GM23338 (cell line): ENCODE data around the gene COL8A2.

ENCODE experiments used
- ZNF114 ChIP-seq: fragments of 250-450 bp; sonication (Bioruptor Pico); IDR thresholded peaks from 2 replicates; pipeline ENCODE4 v1.5.0; 2020; ENCODE audit warnings: mild to moderate bottlenecking, moderate library complexity
- TF ChIP-seq, protein P1 (sequence below), 2 experiments: fragments of 200-600 bp in 1 of 2; sonication (generic) in 1 of 2; conservative IDR thresholded peaks; 2 replicates each; pipeline versions ENCODE4 v1.5.1 to v1.6.1; 2016 to 2017; ENCODE audit warnings: antibody characterized with exemption in 2 of 2, low read depth in 2 of 2, mild to moderate bottlenecking in 2 of 2, moderate library complexity in 1 of 2

DNA sequence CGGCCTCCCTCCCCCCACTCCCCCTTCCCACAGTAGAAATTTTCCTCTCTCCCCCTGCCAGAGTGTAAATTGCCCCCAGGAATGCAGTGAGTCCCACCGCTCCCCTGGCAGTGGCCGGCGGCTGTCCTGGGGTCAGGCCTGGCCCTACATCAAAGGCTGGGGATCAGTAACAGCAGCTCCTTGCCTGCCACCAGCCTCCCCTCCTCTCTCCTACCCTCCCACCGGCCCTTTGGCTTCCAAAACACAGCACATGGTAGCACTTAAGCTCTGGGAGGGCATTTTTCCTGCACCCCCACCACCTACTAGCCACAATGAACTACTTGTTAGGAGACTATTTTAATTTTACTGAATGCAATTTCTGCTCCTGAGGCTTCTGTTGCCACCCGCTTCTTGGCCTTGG lies 9.0 kb upstream of the COL8A2 start:
- no peak for TF ChIP-seq ZNF114
- TF ChIP-seq, protein P1, sequence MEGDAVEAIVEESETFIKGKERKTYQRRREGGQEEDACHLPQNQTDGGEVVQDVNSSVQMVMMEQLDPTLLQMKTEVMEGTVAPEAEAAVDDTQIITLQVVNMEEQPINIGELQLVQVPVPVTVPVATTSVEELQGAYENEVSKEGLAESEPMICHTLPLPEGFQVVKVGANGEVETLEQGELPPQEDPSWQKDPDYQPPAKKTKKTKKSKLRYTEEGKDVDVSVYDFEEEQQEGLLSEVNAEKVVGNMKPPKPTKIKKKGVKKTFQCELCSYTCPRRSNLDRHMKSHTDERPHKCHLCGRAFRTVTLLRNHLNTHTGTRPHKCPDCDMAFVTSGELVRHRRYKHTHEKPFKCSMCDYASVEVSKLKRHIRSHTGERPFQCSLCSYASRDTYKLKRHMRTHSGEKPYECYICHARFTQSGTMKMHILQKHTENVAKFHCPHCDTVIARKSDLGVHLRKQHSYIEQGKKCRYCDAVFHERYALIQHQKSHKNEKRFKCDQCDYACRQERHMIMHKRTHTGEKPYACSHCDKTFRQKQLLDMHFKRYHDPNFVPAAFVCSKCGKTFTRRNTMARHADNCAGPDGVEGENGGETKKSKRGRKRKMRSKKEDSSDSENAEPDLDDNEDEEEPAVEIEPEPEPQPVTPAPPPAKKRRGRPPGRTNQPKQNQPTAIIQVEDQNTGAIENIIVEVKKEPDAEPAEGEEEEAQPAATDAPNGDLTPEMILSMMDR (conservative IDR thresholded peaks at IDR 0.05; ENCODE audit: low read depth in 2 of 2) = no peak
